Stomach (tissue), 9 donors: ENCODE measurements around the gene IL4R. TPM values are rescaled to one million over a fixed set of nuclear protein-coding genes. Genes with fewer than 3 reads are reported as not detected.
A peak's percentile ranks its signal among the peaks of the same experiment; 100 is the strongest.

Experiments used
- DNase-seq, 2 donors: peaks; one replicate each; pipeline versions ENCODE4 v3.0.0 to v3.0.0-alpha.2; 2013 to 2019
- H3K27ac ChIP-seq, 5 donors: fragments of 200-600 bp in 4 of 5; sonication (generic) in 4 of 5; one replicate each; pipeline ENCODE4 v1.5.1; 2013 to 2019; ENCODE audit warnings: mild to moderate bottlenecking in 1 of 5, moderate library complexity in 1 of 5
- H3K27me3 ChIP-seq, 3 donors: fragments of 200-600 bp; sonication (generic); one replicate each; pipeline ENCODE4 v1.5.1; 2017 to 2019; ENCODE audit warnings: mixed run types in 1 of 3
- H3K36me3 ChIP-seq, 4 donors: fragments of 200-600 bp; sonication (generic); 1 replicate in 3 of 4; 2 replicates in 1 of 4; pipeline ENCODE4 v1.5.1; 2016 to 2019
- H3K4me1 ChIP-seq, 4 donors: fragments of 200-600 bp; sonication (generic); one replicate each; pipeline ENCODE4 v1.5.1; 2016 to 2019
- H3K4me3 ChIP-seq, 4 donors: fragments of 200-600 bp; sonication (generic) in 3 of 4; one replicate each; pipeline ENCODE4 v1.5.1; 2016 to 2019; ENCODE audit warnings: mild to moderate bottlenecking in 1 of 4
- H3K9me3 ChIP-seq, 4 donors: fragments of 200-600 bp; sonication (generic); one replicate each; pipeline ENCODE4 v1.5.1; 2016 to 2019
- CTCF ChIP-seq, 7 experiments: fragments of 450-650 bp in 4 of 7; fragments of 200-600 bp in 3 of 7; sonication (generic) in 3 of 7; IDR thresholded peaks; one replicate each; pipeline ENCODE4 v1.5.1; 2016 to 2019; ENCODE audit warnings: antibody characterized with exemption in 7 of 7, control low read depth in 2 of 7, mild to moderate bottlenecking in 1 of 7
- EP300 ChIP-seq: sonication (generic); formaldehyde crosslinking; IDR thresholded peaks from one replicate; pipeline ENCODE4 v1.6.1; 2017; ENCODE audit warnings: antibody characterized with exemption
- POLR2A ChIP-seq, 4 donors: fragments of 450-650 bp; IDR thresholded peaks; one replicate each; pipeline ENCODE4 v1.6.1; 2016; ENCODE audit warnings: antibody characterized with exemption in 4 of 4, control low read depth in 2 of 4, mild to moderate bottlenecking in 1 of 4, moderate library complexity in 1 of 4
- POLR2AphosphoS5 ChIP-seq, 3 donors: sonication (generic); formaldehyde crosslinking; IDR thresholded peaks; one replicate each; pipeline ENCODE4 v1.6.1; 2016; ENCODE audit warnings: antibody characterized with exemption in 3 of 3
- WGBS, 5 donors: extraction: QIAGEN DNeasy Blood & Tissue Kit in 3 of 5; methylation state at CpG; one replicate each; pipeline versions ENCODE4 v1.1.5 to v1.1.7; 2013 to 2018; 5-methylcytosine and 5-hydroxymethylcytosine counted together
- intact Hi-C: fragments of 100-400 bp; cut with DNase I; formaldehyde crosslinking; loops from one replicate; pipeline ENCODE4 v1.15.1; 2023; ENCODE audit warnings: low total_unique reads
- polyA plus RNA-seq, 3 donors: library from polyadenylated mRNA; stranded (reverse); fragments of 200-250 nt; gene quantifications; one replicate each; pipeline ENCODE4 v1.2.3, GENCODE V29; 2013
- total RNA-seq, 5 donors: library from RNA; depleted of rRNA; stranded (reverse); fragments of >200 nt; gene quantifications; one replicate each; pipeline versions ENCODE4 v1.1.0 to v1.2.3, GENCODE V29; 2014 to 2016
- donor health status: healthy with polysubstance abuse.
- donor health status: Bipolar disorder and iron deficiency.
- donor health status: healthy.

The IL4R gene
- total and polyA plus RNA-seq, 8 donors: 17.4 to 120 (median 52.4) TPM

GRCh38 chr16:27356794-27357193, 43.0 kb downstream of the IL4R start:
- H3K36me3 ChIP-seq: peaks cover 86 to 100% (median 100%) of the 10 kb centered on the region in 4 donors
- intact Hi-C loops: no loop called here

GRCh38 chr16:27359051-27359450, 45.3 kb downstream of the IL4R start:
- DNase-seq: no peak
- H3K9me3 ChIP-seq: no peaks in the 10 kb centered on the region
- intact Hi-C loops: no loop called here
- 92 to 99% (median 97%) methylated on average over 4 of the region's 4 CpGs for WGBS, 5 donors
- H3K36me3 ChIP-seq: peaks cover 85 to 100% (median 100%) of the 10 kb centered on the region in 4 donors
- H3K27ac ChIP-seq: peak overlapping the region in 3 of 5 donors; percentile 7 to 41 (median 18)
- TF ChIP-seq POLR2A (IDR thresholded peaks at IDR 0.05): no peak
- TF ChIP-seq EP300: no peak
- TF ChIP-seq POLR2AphosphoS5 (IDR thresholded peaks at IDR 0.05): no peak
- TF ChIP-seq CTCF (IDR thresholded peaks at IDR 0.05): no peak
- no peak overlapping the region for H3K4me3 ChIP-seq
- H3K4me1 ChIP-seq: peaks cover 7 to 28% (median 11%) of the 10 kb centered on the region in 4 donors
- H3K27me3 ChIP-seq: no peaks in the 10 kb centered on the region

More at GRCh38 chr16:27356794-27357193, 43.0 kb downstream of the IL4R start:
- H3K9me3 ChIP-seq: no peaks in the 10 kb centered on the region
- DNase-seq: no peak
- WGBS, 5 donors: 93 to 96% (median 94%) methylated on average over 4 of the region's 4 CpGs
- H3K4me1 ChIP-seq: peaks cover 0 to 7% (median 0%) of the 10 kb centered on the region in 4 donors
- TF ChIP-seq POLR2A (IDR thresholded peaks at IDR 0.05) (no peak), CTCF (IDR thresholded peaks at IDR 0.05) (no peak), POLR2AphosphoS5 (IDR thresholded peaks at IDR 0.05) (no peak), EP300 (no peak)
- no peak overlapping the region for H3K27ac ChIP-seq
- H3K4me3 ChIP-seq: no peak overlapping the region
- H3K27me3 ChIP-seq: no peaks in the 10 kb centered on the region

- DNase-seq: no peak
- no peaks in the 10 kb centered on the region for H3K9me3 ChIP-seq
- H3K36me3 ChIP-seq: peaks cover 82 to 100% (median 99%) of the 10 kb centered on the region in 4 donors
- WGBS, 5 donors: 82 to 91% (median 83%) methylated on average over 6 of the region's 6 CpGs
- no peak overlapping the region for H3K27ac ChIP-seq
- no peak overlapping the region for H3K4me3 ChIP-seq
- TF ChIP-seq EP300 (no peak), CTCF (IDR thresholded peaks at IDR 0.05) (no peak), POLR2AphosphoS5 (IDR thresholded peaks at IDR 0.05) (no peak), POLR2A (IDR thresholded peaks at IDR 0.05) (no peak)
- H3K27me3 ChIP-seq: no peaks in the 10 kb centered on the region
- peaks cover 9 to 33% (median 16%) of the 10 kb centered on the region in 4 donors for H3K4me1 ChIP-seq
- intact Hi-C loops: loop anchor here (10.0 kb wide), 1 partner anchor 45 kb away; the partner anchor contains the start of gene IL4R
These were observed 45.8 kb downstream of the IL4R start for GRCh38 chr16:27359615-27360014.

- Histone ChIP-seq H3K4me1 (peaks cover 16 to 43% (median 26%) of the 10 kb centered on the region in 4 donors), H3K9me3 (no peaks in the 10 kb centered on the region), H3K27ac (peak overlapping the region in 1 of 5 donors; percentile 69), H3K36me3 (peaks cover 65 to 78% (median 75%) of the 10 kb centered on the region in 4 donors), H3K27me3 (no peaks in the 10 kb centered on the region), H3K4me3 (no peak overlapping the region)
- intact Hi-C loops: loop anchor here (10.0 kb wide), 1 partner anchor 47 kb away; the partner anchor contains the start of gene IL4R
- no peak for DNase-seq
- 90 to 100% (median 94%) methylated on average over 3 of the region's 3 CpGs for WGBS, 5 donors
- TF ChIP-seq POLR2A (IDR thresholded peaks at IDR 0.05): no peak
These were observed 48.2 kb downstream of the IL4R start for GRCh38 chr16:27361987-27362386.

GRCh38 chr16:27362570-27363245, 48.9 kb downstream of the IL4R start:
- DNase-seq: no peak
- Histone ChIP-seq H3K4me3 (no peak overlapping the region), H3K36me3 (peaks cover 61 to 71% (median 68%) of the 10 kb centered on the region in 4 donors), H3K9me3 (no peaks in the 10 kb centered on the region), H3K27ac (peak overlapping the region in 3 of 5 donors; percentile 12 to 75 (median 69)), H3K4me1 (peaks cover 23 to 50% (median 34%) of the 10 kb centered on the region in 4 donors), H3K27me3 (no peaks in the 10 kb centered on the region)
- no peak for TF ChIP-seq POLR2A (IDR thresholded peaks at IDR 0.05)
- no peak for TF ChIP-seq POLR2AphosphoS5 (IDR thresholded peaks at IDR 0.05)
- no peak for TF ChIP-seq CTCF (IDR thresholded peaks at IDR 0.05)
- no peak for TF ChIP-seq EP300
- 89 to 94% (median 92%) methylated on average over 6 to 16 of the region's 16 CpGs for WGBS, 5 donors
- intact Hi-C loops: loop anchor here (10.0 kb wide), 1 partner anchor 48 kb away; the partner anchor contains the start of gene IL4R
